Measurements from ENCODE around the gene NOTCH3. TPM values are rescaled to one million over a fixed set of nuclear protein-coding genes. Genes with fewer than 3 reads are reported as not detected.
A peak's percentile ranks its signal among the peaks of the same experiment; 100 is the strongest.

NOTCH3 gene
- total RNA-seq, 1 experiment from 2014 or later: 153 TPM

GRCh38 chr19:15195371-15196334 is 5.1 kb downstream of the NOTCH3 start (continued):
- TF ChIP-seq ZNF532 (CRISPR knock-in tag; IDR thresholded peaks at IDR 0.05; ENCODE audit: borderline replicate concordance): no peak
- peak; percentile 73; the same call in 1 of the 2 replicates for TF ChIP-seq ZNF416 (CRISPR knock-in tag; IDR thresholded peaks at IDR 0.05)
- TF ChIP-seq ZNF263 (CRISPR knock-in tag; IDR thresholded peaks at IDR 0.05; ENCODE audit: low read depth): no peak
- TF ChIP-seq CDX4 (CRISPR knock-in tag; IDR thresholded peaks at IDR 0.05; ENCODE audit: borderline replicate concordance): no peak
- no peak for TF ChIP-seq NR3C1 (CRISPR knock-in tag; conservative IDR thresholded peaks at IDR 0.05; ENCODE audit: low read depth)
- TF ChIP-seq ETV6 (CRISPR knock-in tag; IDR thresholded peaks at IDR 0.05): no peak
- peak; percentile 49; the same call in 1 of the 2 replicates for TF ChIP-seq SP1 (CRISPR knock-in tag; conservative IDR thresholded peaks at IDR 0.05)
- TF ChIP-seq ZMAT4 (CRISPR knock-in tag; IDR thresholded peaks at IDR 0.05): no peak
- no peak for TF ChIP-seq CTCF (IDR thresholded peaks at IDR 0.05)
- TF ChIP-seq ZNF138 (CRISPR knock-in tag; conservative IDR thresholded peaks at IDR 0.05): no peak

GRCh38 chr19:15194938-15195337 is 5.9 kb downstream of the NOTCH3 start:
- no peak for ATAC-seq

More at GRCh38 chr19:15194938-15195337, 5.9 kb downstream of the NOTCH3 start:
- ChIA-PET CTCF (interaction anchor here (0.5 to 3.0 kb wide), 28 partner anchors 8 to 408 kb away, joined by 3 to 64 read pairs (median 6); partner anchors contain the start of genes AKAP8, AKAP8L and EPHX3), POLR2A (interaction anchor here (1.5 to 2.2 kb wide), 3 partner anchors 14 to 39 kb away, joined by 8 to 19 read pairs (median 9); partner anchors contain the start of gene EPHX3)
- H3K27me3 Mint-ChIP-seq (ENCODE audit: low read depth): no peaks in the 10 kb centered on the region
- peaks cover 31% of the 10 kb centered on the region for H3K4me1 Mint-ChIP-seq
- H3K27ac Mint-ChIP-seq: peak overlapping the region; percentile 71
- H3K9me3 Mint-ChIP-seq: no peaks in the 10 kb centered on the region
- peak overlapping the region; percentile 60 for H3K4me3 Mint-ChIP-seq
- no peak for DNase-seq (ENCODE audit: low spot score)
- TF ChIP-seq ZMAT4 (CRISPR knock-in tag; IDR thresholded peaks at IDR 0.05) (no peak), MYBL2 (CRISPR knock-in tag; IDR thresholded peaks at IDR 0.05) (no peak), ESRRA (CRISPR knock-in tag; IDR thresholded peaks at IDR 0.05; ENCODE audit: borderline replicate concordance) (no peak), ZNF416 (CRISPR knock-in tag; IDR thresholded peaks at IDR 0.05) (no peak), FOXK1 (CRISPR knock-in tag; IDR thresholded peaks at IDR 0.05) (no peak), IRF2 (CRISPR knock-in tag; IDR thresholded peaks at IDR 0.05; ENCODE audit: borderline replicate concordance, low read depth) (no peak), E2F4 (CRISPR knock-in tag; IDR thresholded peaks at IDR 0.05; ENCODE audit: borderline replicate concordance, low read depth) (no peak), PREB (CRISPR knock-in tag; IDR thresholded peaks at IDR 0.05; ENCODE audit: borderline replicate concordance) (no peak), MAX (CRISPR knock-in tag; IDR thresholded peaks at IDR 0.05) (no peak), IRF1 (CRISPR knock-in tag; IDR thresholded peaks at IDR 0.05) (no peak), TEAD4 (CRISPR knock-in tag; IDR thresholded peaks at IDR 0.05) (no peak), ZNF396 (CRISPR knock-in tag; IDR thresholded peaks at IDR 0.05; ENCODE audit: borderline replicate concordance) (no peak), ATF3 (CRISPR knock-in tag; conservative IDR thresholded peaks at IDR 0.05) (no peak)
- H3K36me3 Mint-ChIP-seq: peaks cover 36% of the 10 kb centered on the region

Data from WTC11 (cell line).